ENCODE measurements around the gene INSR. TPM values are rescaled to one million over a fixed set of nuclear protein-coding genes. Genes with fewer than 3 reads are reported as not detected.
"Not testable (repeated sequence)": the region's sequence is repeated elsewhere in the genome, so short reads cannot be mapped to it uniquely, and the experiment has no call there.

The INSR gene
- total RNA-seq, 4 donors from 2014 or later = 125 to 191 (median 167) TPM

- no peaks in the 10 kb centered on the region for H3K9me3 ChIP-seq
- no peak for DNase-seq
- peaks cover 0 to 10% (median 7%) of the 10 kb centered on the region in 4 donors for H3K4me1 ChIP-seq
- no peaks in the 10 kb centered on the region for H3K27me3 ChIP-seq
- H3K4me3 ChIP-seq = peak overlapping the region in 2 of 4 donors; percentile 79
- H3K27ac ChIP-seq = peak overlapping the region in 3 of 4 donors; percentile 71 to 88 (median 80)
- peaks cover 0 to 30% (median 0%) of the 10 kb centered on the region in 3 donors for H3K36me3 ChIP-seq
- TF ChIP-seq CTCF (IDR thresholded peaks at IDR 0.05) (no peak), POLR2A (IDR thresholded peaks at IDR 0.05) (no peak)
Observed at GRCh38 chr19:7068599-7068998, 225.6 kb downstream of the INSR start.

DNA sequence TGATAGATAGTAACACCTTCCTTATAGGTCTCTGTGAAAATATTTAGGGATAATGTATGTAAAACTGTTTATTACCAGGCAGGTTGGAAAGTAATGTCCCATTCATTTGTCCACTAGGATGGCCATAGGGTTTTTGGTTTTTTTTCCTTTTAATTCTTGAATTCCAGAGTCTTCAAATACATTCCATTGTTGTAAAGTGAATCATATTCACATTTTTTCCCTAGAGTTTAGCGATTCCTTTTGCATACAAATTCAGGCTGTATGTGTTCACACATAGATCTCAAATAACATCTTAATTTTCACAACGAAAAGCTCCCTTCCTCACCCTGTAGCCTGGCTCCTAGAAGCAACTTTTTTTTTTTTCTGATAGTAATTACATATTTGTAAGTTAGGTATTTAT is 226.5 kb downstream of the INSR start:
- no peaks in the 10 kb centered on the region for H3K27me3 ChIP-seq
- no peak overlapping the region for H3K27ac ChIP-seq
- no peak for DNase-seq
- peaks cover 0 to 10% (median 7%) of the 10 kb centered on the region in 4 donors for H3K4me1 ChIP-seq
- no peaks in the 10 kb centered on the region for H3K9me3 ChIP-seq
- no peak overlapping the region for H3K4me3 ChIP-seq
- H3K36me3 ChIP-seq = peaks cover 0 to 21% (median 0%) of the 10 kb centered on the region in 3 donors
- no peak for TF ChIP-seq CTCF (IDR thresholded peaks at IDR 0.05)
- TF ChIP-seq POLR2A (IDR thresholded peaks at IDR 0.05) = no peak

DNA sequence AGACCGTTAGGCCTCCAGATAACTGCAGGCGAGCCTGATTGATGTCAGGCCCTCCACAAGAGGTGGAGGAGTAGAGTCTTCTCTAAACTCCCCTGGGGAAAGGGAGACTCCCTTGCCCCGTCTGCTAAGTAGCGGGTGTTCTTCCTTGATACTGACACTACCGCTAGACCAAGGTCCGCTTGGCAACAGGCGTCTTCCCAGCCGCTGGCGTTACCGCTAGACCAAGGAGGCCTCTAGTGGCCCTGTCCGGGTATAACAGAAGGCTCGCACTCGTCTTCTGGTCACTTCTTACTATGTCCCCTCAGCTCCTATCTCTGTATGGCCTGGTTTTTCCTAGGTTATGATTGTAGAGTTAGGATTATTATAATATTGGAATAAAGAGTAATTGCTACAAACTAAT is 227.1 kb downstream of the INSR start:
- peak in 3 of 6 experiments; percentile 19 to 38 (median 30) for TF ChIP-seq CTCF (IDR thresholded peaks at IDR 0.05)
- DNase-seq = peak in 2 of 3 donors; percentile 53 to 61

GRCh38 chr19:7063764-7064418 is 230.3 kb downstream of the INSR start:
- Histone ChIP-seq H3K36me3 (no peaks in the 10 kb centered on the region), H3K4me1 (no peaks in the 10 kb centered on the region), H3K4me3 (no peak overlapping the region), H3K27ac (no peak overlapping the region), H3K27me3 (no peaks in the 10 kb centered on the region), H3K9me3 (no peaks in the 10 kb centered on the region)
- no peak for DNase-seq
- no peak for TF ChIP-seq POLR2A (IDR thresholded peaks at IDR 0.05)
- no peak for TF ChIP-seq CTCF (IDR thresholded peaks at IDR 0.05)

More for the DNA sequence above, 227.1 kb downstream of the INSR start:
- not testable (repeated sequence) for H3K4me1 ChIP-seq, H3K27me3 ChIP-seq, H3K4me3 ChIP-seq, H3K27ac ChIP-seq, H3K9me3 ChIP-seq
- H3K36me3 ChIP-seq = peaks cover 0 to 15% (median 0%) of the 10 kb centered on the region in 3 donors

- no peak for TF ChIP-seq CTCF (IDR thresholded peaks at IDR 0.05)
- H3K4me1 ChIP-seq = no peaks in the 10 kb centered on the region
Observed at GRCh38 chr19:7063339-7063738, 230.9 kb downstream of the INSR start.

More at GRCh38 chr19:7063339-7063738, 230.9 kb downstream of the INSR start:
- no peaks in the 10 kb centered on the region for H3K9me3 ChIP-seq
- H3K27me3 ChIP-seq = no peaks in the 10 kb centered on the region
- H3K4me3 ChIP-seq = no peak overlapping the region
- no peak for DNase-seq
- no peaks in the 10 kb centered on the region for H3K36me3 ChIP-seq
- no peak overlapping the region for H3K27ac ChIP-seq

Other genes starting within 250 kb of the INSR start
- gene MBD3L2, start 245.1 kb downstream of the INSR start, total RNA-seq = not detected
- not detected for gene MBD3L3, start 235.7 kb downstream of the INSR start, total RNA-seq
- 10 to 100 TPM in 3 of 4 donors, 1 to 10 TPM in 1; 9.6 to 14.9 (median 12.1) TPM for gene ZNF557, start 224.7 kb downstream of the INSR start, total RNA-seq
- gene ARHGEF18, start 54.5 kb upstream of the INSR start, total RNA-seq = 100 to 1,000 TPM in 3 of 4 donors, 10 to 100 TPM in 1; 75.9 to 139 (median 111) TPM
- 10 to 100 TPM in 2 of 4 donors, 1 to 10 TPM in 1, not detected in 1; 8.2 to 14.3 (median 10.3) TPM for gene PEX11G, start 194.6 kb upstream of the INSR start, total RNA-seq
- gene ZNF358, start 221.7 kb upstream of the INSR start, total RNA-seq = 100 to 1,000 TPM in 2 of 4 donors, 10 to 100 TPM in 2; 77.1 to 124 (median 95.3) TPM
- gene MCOLN1, start 228.2 kb upstream of the INSR start, total RNA-seq = 10 to 100 TPM; 18.0 to 37.1 (median 21.9) TPM
- gene PNPLA6, start 241.3 kb upstream of the INSR start, total RNA-seq = 100 to 1,000 TPM; 181 to 296 (median 234) TPM